ENCODE measurements around the gene EML3.

Gene EML3

GRCh38 chr11:62578541-62578940 is 34.0 kb downstream of the EML3 start:
- H3K36me3 ChIP-seq (ENCODE audit: insufficient read depth): 0 out of 2 replicates have a peak, but pooled peaks cover 4% of the 10 kb centered on the region
- H2AFZ ChIP-seq (ENCODE audit: low read depth): no peak overlapping the region
- H3K79me2 ChIP-seq (ENCODE audit: insufficient read depth, low read depth): peaks cover 1% of the 10 kb centered on the region; the same call in 1 of the 2 replicates
- no peak overlapping the region for H3K9ac ChIP-seq
- no peaks in the 10 kb centered on the region for H4K20me1 ChIP-seq (ENCODE audit: insufficient read depth)
- no peak overlapping the region for H3K27ac ChIP-seq
- no peak for TF ChIP-seq CTCF (conservative IDR thresholded peaks at IDR 0.05; ENCODE audit: low read depth, low read length)
- no peak overlapping the region for H3K4me2 ChIP-seq
- H3K4me1 ChIP-seq (ENCODE audit: low read depth, poor library complexity, severe bottlenecking): peaks cover 7% of the 10 kb centered on the region
- no peaks in the 10 kb centered on the region for H3K27me3 ChIP-seq (ENCODE audit: insufficient read depth, low read depth)
- H3K4me3 ChIP-seq (IDR thresholded peaks at IDR 0.05; ENCODE audit: insufficient read depth, low read depth, low read length): no peak overlapping the region

- Histone ChIP-seq H3K4me2 (no peak overlapping the region), H2AFZ (ENCODE audit: low read depth) (no peak overlapping the region), H3K4me3 (IDR thresholded peaks at IDR 0.05; ENCODE audit: insufficient read depth, low read depth, low read length) (no peak overlapping the region), H3K79me2 (ENCODE audit: insufficient read depth, low read depth) (peaks cover 15% of the 10 kb centered on the region), H3K4me1 (ENCODE audit: low read depth, poor library complexity, severe bottlenecking) (peaks cover 13% of the 10 kb centered on the region), H3K27me3 (ENCODE audit: insufficient read depth, low read depth) (no peaks in the 10 kb centered on the region), H4K20me1 (ENCODE audit: insufficient read depth) (no peaks in the 10 kb centered on the region), H3K36me3 (ENCODE audit: insufficient read depth) (peaks cover 4% of the 10 kb centered on the region; the same call in 1 of the 2 replicates), H3K27ac (no peak overlapping the region), H3K9ac (no peak overlapping the region)
- TF ChIP-seq CTCF (conservative IDR thresholded peaks at IDR 0.05; ENCODE audit: low read depth, low read length): no peak
These were observed 35.4 kb downstream of the EML3 start for GRCh38 chr11:62577046-62577714.

GRCh38 chr11:62575837-62576236 is 36.7 kb downstream of the EML3 start:
- Histone ChIP-seq H3K79me2 (ENCODE audit: insufficient read depth, low read depth) (peaks cover 28% of the 10 kb centered on the region), H3K4me1 (ENCODE audit: low read depth, poor library complexity, severe bottlenecking) (peaks cover 24% of the 10 kb centered on the region), H3K27ac (no peak overlapping the region), H3K27me3 (ENCODE audit: insufficient read depth, low read depth) (no peaks in the 10 kb centered on the region), H3K4me3 (IDR thresholded peaks at IDR 0.05; ENCODE audit: insufficient read depth, low read depth, low read length) (no peak overlapping the region), H3K4me2 (no peak overlapping the region), H3K36me3 (ENCODE audit: insufficient read depth) (peaks cover 15% of the 10 kb centered on the region; the same call in 1 of the 2 replicates), H3K9ac (no peak overlapping the region), H4K20me1 (ENCODE audit: insufficient read depth) (no peaks in the 10 kb centered on the region), H2AFZ (ENCODE audit: low read depth) (no peak overlapping the region)
- no peak for TF ChIP-seq CTCF (conservative IDR thresholded peaks at IDR 0.05; ENCODE audit: low read depth, low read length)

GRCh38 chr11:62575156-62575555 is 37.4 kb downstream of the EML3 start:
- H3K4me2 ChIP-seq: no peak overlapping the region
- H3K4me3 ChIP-seq (IDR thresholded peaks at IDR 0.05; ENCODE audit: insufficient read depth, low read depth, low read length): no peak overlapping the region
- no peak for TF ChIP-seq CTCF (conservative IDR thresholded peaks at IDR 0.05; ENCODE audit: low read depth, low read length)
- peaks cover 35% of the 10 kb centered on the region for H3K79me2 ChIP-seq (ENCODE audit: insufficient read depth, low read depth)
- peaks cover 20% of the 10 kb centered on the region; the same call in 1 of the 2 replicates for H3K36me3 ChIP-seq (ENCODE audit: insufficient read depth)
- no peaks in the 10 kb centered on the region for H3K27me3 ChIP-seq (ENCODE audit: insufficient read depth, low read depth)
- no peak overlapping the region for H2AFZ ChIP-seq (ENCODE audit: low read depth)
- no peak overlapping the region for H3K9ac ChIP-seq
- peaks cover 26% of the 10 kb centered on the region for H3K4me1 ChIP-seq (ENCODE audit: low read depth, poor library complexity, severe bottlenecking)
- no peak overlapping the region for H3K27ac ChIP-seq
- H4K20me1 ChIP-seq (ENCODE audit: insufficient read depth): no peaks in the 10 kb centered on the region

All from KMS-11 (cell line).